ENCODE data around the gene ACO1. TPM values are rescaled to one million over a fixed set of nuclear protein-coding genes. Genes with fewer than 3 reads are reported as not detected.

ACO1 gene
- total and polyA plus RNA-seq, 9 of the 15 experiments (the other 6 are each of a cell fraction or from before 2014, with no cell fraction given) = 0.96 to 29.7 (median 16.9) TPM

DNA sequence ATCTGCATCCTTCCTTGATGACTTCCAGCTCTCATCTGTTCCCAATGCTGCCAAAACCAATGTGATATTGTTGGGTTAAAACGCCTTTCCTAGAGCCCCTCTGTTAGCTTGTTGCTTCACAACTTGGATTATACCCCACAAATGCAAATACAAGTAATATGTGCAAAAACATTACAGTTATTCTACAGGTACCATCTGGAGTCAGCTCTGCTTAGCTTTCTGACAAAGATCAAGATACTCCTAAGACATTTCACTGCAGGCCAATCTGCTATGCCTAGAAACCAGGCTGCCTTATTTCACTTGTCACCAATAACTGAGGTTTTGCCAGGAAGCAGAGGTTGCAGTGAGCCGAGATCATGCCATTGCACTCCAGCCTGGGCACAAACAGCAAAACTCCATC is 36.9 kb upstream of the ACO1 start:
- Histone ChIP-seq H3K4me3 (no peak overlapping the region), H3K27ac (ENCODE audit: extremely low read depth, low read depth, low read length) (no peak overlapping the region), H3K4me2 (ENCODE audit: insufficient read depth, low read length) (no peak overlapping the region), H3K9me1 (ENCODE audit: control insufficient read depth, insufficient read depth, low read length) (no peaks in the 10 kb centered on the region), H2AFZ (ENCODE audit: low read depth, low read length) (no peak overlapping the region), H3K36me3 (ENCODE audit: control insufficient read depth, insufficient read depth, low read length) (no peaks in the 10 kb centered on the region), H3K4me1 (replicated peaks in 1 of 2; ENCODE audit: control insufficient read depth in 2 of 2, insufficient read depth in 2 of 2, low read length in 2 of 2) (no peaks in the 10 kb centered on the region), H3K9me3 (replicated peaks; ENCODE audit: control insufficient read depth, insufficient read depth, low read depth, low read length) (no peaks in the 10 kb centered on the region), H3K9ac (ENCODE audit: insufficient read depth in 1 of 2, low read depth in 2 of 2, low read length in 2 of 2) (no peak overlapping the region), H4K20me1 (replicated peaks; ENCODE audit: control insufficient read depth, insufficient read depth, low read length) (no peaks in the 10 kb centered on the region), H3K79me2 (ENCODE audit: control insufficient read depth, insufficient read depth, low read length) (no peaks in the 10 kb centered on the region), H3K27me3 (ENCODE audit: control insufficient read depth in 2 of 2, insufficient read depth in 2 of 2, low read length in 2 of 2) (no peaks in the 10 kb centered on the region; a peak in 1 of 5 replicates)
- BruUV-seq (replicated peaks) = no TSS peak
- ChIA-PET POLR2A (no interaction called here), CTCF (ENCODE audit: low intra/inter-chr PET ratio) (no interaction called here)
- DNase-seq (ENCODE audit: extremely low read depth in 1 of 4, low spot score in 3 of 4) = no peak
- WGBS (ENCODE audit: insufficient coverage, low coverage, missing lambda C conversion rate) = 0% methylated on average over 2 of the region's 2 CpGs
- no peak for FAIRE-seq
- ATAC-seq = no peak
- in situ Hi-C loops (cut with MboI) (no loop called here), intact Hi-C loops (cut with micrococcal nuclease) (no loop called here)
- TF ChIP-seq ZNF347 (CRISPR knock-in tag; IDR thresholded peaks at IDR 0.05; ENCODE audit: low read depth) (no peak), ZNF121 (CRISPR knock-in tag; conservative IDR thresholded peaks at IDR 0.05) (no peak), ETV1 (tag; conservative IDR thresholded peaks at IDR 0.05; ENCODE audit: low read depth) (no peak), MTA3 (IDR thresholded peaks at IDR 0.05; ENCODE audit: borderline replicate concordance) (no peak), MYC (IDR thresholded peaks at IDR 0.05; ENCODE audit: low read depth, low read length) (no peak), MYC (CRISPR knock-in tag; IDR thresholded peaks at IDR 0.05; ENCODE audit: borderline replicate concordance, low read depth) (no peak), SNRNP70 (optimal IDR thresholded peaks at IDR 0.05; ENCODE audit: low read depth, low read length) (no peak), GTF2E2 (tag; IDR thresholded peaks at IDR 0.05) (no peak)
- TF ChIP-seq, protein P1, sequence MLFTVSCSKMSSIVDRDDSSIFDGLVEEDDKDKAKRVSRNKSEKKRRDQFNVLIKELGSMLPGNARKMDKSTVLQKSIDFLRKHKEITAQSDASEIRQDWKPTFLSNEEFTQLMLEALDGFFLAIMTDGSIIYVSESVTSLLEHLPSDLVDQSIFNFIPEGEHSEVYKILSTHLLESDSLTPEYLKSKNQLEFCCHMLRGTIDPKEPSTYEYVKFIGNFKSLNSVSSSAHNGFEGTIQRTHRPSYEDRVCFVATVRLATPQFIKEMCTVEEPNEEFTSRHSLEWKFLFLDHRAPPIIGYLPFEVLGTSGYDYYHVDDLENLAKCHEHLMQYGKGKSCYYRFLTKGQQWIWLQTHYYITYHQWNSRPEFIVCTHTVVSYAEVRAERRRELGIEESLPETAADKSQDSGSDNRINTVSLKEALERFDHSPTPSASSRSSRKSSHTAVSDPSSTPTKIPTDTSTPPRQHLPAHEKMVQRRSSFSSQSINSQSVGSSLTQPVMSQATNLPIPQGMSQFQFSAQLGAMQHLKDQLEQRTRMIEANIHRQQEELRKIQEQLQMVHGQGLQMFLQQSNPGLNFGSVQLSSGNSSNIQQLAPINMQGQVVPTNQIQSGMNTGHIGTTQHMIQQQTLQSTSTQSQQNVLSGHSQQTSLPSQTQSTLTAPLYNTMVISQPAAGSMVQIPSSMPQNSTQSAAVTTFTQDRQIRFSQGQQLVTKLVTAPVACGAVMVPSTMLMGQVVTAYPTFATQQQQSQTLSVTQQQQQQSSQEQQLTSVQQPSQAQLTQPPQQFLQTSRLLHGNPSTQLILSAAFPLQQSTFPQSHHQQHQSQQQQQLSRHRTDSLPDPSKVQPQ (CRISPR knock-in tag; IDR thresholded peaks at IDR 0.05; ENCODE audit: borderline replicate concordance) = no peak
- TF ChIP-seq, protein P2, sequence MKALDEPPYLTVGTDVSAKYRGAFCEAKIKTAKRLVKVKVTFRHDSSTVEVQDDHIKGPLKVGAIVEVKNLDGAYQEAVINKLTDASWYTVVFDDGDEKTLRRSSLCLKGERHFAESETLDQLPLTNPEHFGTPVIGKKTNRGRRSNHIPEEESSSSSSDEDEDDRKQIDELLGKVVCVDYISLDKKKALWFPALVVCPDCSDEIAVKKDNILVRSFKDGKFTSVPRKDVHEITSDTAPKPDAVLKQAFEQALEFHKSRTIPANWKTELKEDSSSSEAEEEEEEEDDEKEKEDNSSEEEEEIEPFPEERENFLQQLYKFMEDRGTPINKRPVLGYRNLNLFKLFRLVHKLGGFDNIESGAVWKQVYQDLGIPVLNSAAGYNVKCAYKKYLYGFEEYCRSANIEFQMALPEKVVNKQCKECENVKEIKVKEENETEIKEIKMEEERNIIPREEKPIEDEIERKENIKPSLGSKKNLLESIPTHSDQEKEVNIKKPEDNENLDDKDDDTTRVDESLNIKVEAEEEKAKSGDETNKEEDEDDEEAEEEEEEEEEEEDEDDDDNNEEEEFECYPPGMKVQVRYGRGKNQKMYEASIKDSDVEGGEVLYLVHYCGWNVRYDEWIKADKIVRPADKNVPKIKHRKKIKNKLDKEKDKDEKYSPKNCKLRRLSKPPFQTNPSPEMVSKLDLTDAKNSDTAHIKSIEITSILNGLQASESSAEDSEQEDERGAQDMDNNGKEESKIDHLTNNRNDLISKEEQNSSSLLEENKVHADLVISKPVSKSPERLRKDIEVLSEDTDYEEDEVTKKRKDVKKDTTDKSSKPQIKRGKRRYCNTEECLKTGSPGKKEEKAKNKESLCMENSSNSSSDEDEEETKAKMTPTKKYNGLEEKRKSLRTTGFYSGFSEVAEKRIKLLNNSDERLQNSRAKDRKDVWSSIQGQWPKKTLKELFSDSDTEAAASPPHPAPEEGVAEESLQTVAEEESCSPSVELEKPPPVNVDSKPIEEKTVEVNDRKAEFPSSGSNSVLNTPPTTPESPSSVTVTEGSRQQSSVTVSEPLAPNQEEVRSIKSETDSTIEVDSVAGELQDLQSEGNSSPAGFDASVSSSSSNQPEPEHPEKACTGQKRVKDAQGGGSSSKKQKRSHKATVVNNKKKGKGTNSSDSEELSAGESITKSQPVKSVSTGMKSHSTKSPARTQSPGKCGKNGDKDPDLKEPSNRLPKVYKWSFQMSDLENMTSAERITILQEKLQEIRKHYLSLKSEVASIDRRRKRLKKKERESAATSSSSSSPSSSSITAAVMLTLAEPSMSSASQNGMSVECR (CRISPR knock-in tag; IDR thresholded peaks at IDR 0.05) = no peak
- TF ChIP-seq, protein P3, sequence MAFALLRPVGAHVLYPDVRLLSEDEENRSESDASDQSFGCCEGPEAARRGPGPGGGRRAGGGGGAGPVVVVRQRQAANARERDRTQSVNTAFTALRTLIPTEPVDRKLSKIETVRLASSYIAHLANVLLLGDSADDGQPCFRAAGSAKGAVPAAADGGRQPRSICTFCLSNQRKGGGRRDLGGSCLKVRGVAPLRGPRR (CRISPR knock-in tag; IDR thresholded peaks at IDR 0.05) = no peak
- TF ChIP-seq, protein P4, sequence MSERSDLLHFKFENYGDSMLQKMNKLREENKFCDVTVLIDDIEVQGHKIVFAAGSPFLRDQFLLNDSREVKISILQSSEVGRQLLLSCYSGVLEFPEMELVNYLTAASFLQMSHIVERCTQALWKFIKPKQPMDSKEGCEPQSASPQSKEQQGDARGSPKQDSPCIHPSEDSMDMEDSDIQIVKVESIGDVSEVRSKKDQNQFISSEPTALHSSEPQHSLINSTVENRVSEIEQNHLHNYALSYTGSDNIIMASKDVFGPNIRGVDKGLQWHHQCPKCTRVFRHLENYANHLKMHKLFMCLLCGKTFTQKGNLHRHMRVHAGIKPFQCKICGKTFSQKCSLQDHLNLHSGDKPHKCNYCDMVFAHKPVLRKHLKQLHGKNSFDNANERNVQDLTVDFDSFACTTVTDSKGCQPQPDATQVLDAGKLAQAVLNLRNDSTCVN (CRISPR knock-in tag; IDR thresholded peaks at IDR 0.05) = no peak

Measured in K562 (cell line).